ENCODE measurements around the gene MTURN. TPM values are rescaled to one million over a fixed set of nuclear protein-coding genes. Genes with fewer than 3 reads are reported as not detected.

Gene MTURN
- total RNA-seq, 1 donor from 2014 or later = 8.9 TPM

GRCh38 chr7:30159698-30160143 lies 24.9 kb downstream of the MTURN start:
- DNase-seq (ENCODE audit: low read depth in 2 of 2) = peak; percentile 32 to 40

DNA sequence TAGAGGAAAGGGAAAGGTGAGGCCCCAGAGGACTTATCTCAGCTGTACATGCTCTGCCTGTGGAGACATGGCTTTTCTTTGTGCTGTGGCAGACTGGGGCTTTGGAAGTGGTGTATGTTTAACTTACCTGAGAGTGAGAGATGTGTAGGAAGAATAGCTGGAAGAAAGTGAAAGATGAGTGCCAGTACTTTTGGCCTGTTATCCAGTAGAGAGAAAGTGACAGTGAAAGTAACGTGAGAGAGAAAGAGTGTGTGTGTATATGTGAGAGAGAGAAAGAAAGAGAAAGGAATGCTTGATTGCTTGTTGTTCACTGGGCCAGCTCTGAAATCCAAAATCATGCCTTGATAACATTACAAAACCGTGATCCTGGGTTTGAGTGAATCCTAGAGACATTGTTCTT lies 25.5 kb downstream of the MTURN start:
- DNase-seq (ENCODE audit: low read depth in 2 of 2) = no peak

- DNase-seq (ENCODE audit: low read depth in 2 of 2) = no peak
These were observed 27.3 kb downstream of the MTURN start for GRCh38 chr7:30162133-30162532.

DNA sequence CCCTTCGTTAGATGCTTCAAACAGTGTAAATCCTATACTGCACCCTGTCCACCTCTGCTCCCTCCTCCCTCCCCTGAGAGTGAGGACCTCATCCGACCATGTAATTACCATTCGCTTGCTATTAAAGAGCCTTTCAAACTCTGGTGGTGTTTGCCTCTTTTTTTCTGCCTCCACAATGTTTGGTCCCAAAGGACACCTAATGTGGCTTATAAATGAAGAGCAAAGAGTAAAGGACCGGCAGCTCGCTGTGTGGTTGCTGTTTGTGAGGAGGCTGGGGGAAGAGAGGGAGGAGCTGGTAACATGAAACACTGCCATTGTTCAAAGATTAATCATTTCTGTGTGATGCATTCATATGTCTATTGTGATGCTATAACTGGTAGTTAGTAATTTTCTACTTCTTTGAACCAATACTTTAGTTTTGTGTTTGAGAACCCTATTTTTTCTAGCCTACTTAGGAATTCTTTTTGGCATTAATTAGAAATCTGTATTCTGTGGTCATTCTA lies 27.9 kb downstream of the MTURN start:
- peak; percentile 64 to 65 for DNase-seq (ENCODE audit: low read depth in 2 of 2)

GRCh38 chr7:30163231-30163894 lies 28.6 kb downstream of the MTURN start:
- DNase-seq (ENCODE audit: low read depth in 2 of 2) = peak; percentile 48 to 52

- DNase-seq (ENCODE audit: low read depth in 2 of 2) = peak; percentile 68 to 72
These were observed 29.8 kb downstream of the MTURN start for GRCh38 chr7:30164567-30164966.

GRCh38 chr7:30165590-30165989 lies 30.8 kb downstream of the MTURN start:
- DNase-seq (ENCODE audit: low read depth in 2 of 2) = no peak

- DNase-seq (ENCODE audit: low read depth in 2 of 2) = no peak
These were observed 31.5 kb downstream of the MTURN start for GRCh38 chr7:30166155-30166840.

DNA sequence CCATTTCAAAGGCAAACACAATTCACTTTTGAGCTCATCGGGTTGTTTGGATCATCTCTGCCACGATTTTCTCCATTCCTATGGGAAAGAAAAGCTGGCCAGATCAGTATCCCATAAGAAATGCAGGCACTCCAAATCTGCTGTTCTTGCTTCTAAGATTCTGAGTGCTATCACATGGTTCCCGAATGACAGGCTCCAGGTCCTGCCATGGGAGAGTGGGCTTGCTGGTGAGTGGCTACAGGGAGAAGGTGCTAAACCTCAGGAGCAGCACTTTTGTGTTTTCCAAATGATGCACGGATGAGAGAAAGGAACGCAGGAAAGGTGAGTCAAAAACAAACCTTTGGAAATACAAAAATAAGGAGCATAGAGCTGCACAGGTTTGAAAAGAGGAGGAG lies 32.1 kb downstream of the MTURN start:
- DNase-seq (ENCODE audit: low read depth in 2 of 2) = no peak

DNA sequence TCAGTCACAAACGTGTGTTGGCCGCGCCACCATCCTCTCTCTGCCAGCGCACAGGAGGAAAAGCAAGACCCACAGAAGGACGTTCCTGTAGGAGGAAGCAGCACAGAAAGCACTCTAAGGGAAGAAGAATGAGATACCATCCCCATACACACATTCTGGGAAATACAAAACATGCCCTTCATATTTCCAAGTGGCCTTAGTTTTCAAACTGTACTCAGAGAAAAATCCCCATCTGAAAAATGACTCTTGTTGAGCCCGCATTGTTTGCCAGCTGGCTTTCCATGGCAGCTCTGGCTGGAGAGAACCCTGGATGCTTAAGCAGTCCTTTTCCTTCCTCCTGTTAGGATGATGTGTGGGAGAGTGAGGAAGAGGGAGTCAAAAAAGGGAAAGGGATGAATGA lies 33.1 kb downstream of the MTURN start:
- DNase-seq (ENCODE audit: low read depth in 2 of 2) = no peak

DNA sequence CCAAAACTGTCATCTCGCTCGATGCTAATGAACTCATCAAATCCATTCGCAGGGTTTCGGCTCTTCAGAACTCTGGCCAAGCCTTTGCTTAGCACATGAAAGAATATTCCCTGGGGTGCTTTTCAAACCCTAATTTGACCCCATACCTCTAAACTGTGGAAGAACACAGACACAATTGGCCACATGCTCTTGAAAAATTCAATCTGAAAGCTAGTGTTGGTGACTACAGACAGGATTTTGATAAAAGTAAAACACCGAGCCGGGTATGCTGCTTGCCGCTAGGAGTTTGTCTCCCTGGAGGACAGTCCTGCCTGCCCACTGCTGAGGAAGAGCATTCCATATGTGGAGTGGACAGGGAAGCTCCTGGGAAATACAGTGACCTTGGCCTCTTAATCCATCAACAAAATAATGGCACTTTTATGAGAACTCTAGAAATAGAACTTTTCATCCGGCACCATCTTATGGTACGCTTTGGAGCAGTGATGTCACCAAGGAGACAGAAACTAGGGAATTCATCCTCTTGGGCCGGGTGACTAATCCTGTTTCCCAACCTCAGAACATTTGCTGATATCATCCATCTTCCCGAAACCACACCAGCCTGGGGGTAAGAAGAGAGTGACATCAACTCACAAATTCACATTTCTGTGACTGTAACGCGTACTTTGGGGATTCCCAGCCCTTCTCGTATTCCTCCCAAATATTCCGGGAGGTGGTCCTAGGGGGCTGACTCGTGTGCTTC lies 34.2 kb downstream of the MTURN start:
- peak in 1 of 2 donors; percentile 8 for DNase-seq (ENCODE audit: low read depth in 2 of 2)

DNA sequence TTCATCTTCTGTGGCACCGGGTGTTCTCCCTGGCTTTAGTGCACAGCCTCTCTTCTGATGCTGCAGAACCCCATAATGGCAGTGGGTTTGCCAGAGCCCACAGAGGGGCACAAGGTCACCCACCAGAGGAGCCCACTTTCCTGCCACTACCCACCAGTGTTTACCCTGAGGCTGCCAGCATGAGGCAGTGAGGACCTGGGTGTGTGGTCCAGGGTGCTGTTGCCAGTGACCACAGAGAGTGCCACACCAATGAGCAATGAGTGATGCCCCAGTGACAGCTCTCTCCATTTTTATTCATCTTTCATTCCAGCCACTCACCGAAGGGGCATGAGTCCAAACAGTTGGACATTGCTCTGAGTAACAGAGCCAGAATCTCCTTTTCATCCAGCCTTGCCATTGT lies 34.8 kb downstream of the MTURN start:
- DNase-seq (ENCODE audit: low read depth in 2 of 2) = no peak

GRCh38 chr7:30170476-30171205 lies 35.9 kb downstream of the MTURN start:
- DNase-seq (ENCODE audit: low read depth in 2 of 2) = peak in 1 of 2 donors; percentile 51

GRCh38 chr7:30171766-30172447 lies 37.1 kb downstream of the MTURN start:
- no peak for DNase-seq (ENCODE audit: low read depth in 2 of 2)

DNA sequence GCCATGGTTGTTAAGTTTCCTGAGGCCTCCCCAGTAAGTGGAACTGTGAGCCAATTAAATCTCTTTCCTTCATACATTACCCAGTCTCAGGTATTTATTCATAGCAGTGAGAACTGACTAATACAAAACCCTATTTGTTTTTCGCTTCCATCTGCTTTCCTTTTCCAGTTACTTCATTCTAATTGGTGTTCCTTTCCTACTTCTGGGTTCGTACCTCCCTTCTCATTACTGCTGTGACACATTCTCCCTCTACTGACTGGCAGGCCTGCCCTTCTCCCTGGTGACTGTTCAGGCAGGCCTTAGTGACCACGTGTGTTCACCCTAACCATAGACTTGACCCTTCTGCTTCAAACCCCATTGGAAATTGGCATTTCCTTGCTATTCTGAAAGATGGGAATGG lies 37.7 kb downstream of the MTURN start:
- no peak for DNase-seq (ENCODE audit: low read depth in 2 of 2)

GRCh38 chr7:30173058-30173897 lies 38.5 kb downstream of the MTURN start:
- DNase-seq (ENCODE audit: low read depth in 2 of 2) = peak in 1 of 2 donors; percentile 37

GRCh38 chr7:30175180-30175579 lies 40.4 kb downstream of the MTURN start:
- DNase-seq (ENCODE audit: low read depth in 2 of 2) = no peak

DNA sequence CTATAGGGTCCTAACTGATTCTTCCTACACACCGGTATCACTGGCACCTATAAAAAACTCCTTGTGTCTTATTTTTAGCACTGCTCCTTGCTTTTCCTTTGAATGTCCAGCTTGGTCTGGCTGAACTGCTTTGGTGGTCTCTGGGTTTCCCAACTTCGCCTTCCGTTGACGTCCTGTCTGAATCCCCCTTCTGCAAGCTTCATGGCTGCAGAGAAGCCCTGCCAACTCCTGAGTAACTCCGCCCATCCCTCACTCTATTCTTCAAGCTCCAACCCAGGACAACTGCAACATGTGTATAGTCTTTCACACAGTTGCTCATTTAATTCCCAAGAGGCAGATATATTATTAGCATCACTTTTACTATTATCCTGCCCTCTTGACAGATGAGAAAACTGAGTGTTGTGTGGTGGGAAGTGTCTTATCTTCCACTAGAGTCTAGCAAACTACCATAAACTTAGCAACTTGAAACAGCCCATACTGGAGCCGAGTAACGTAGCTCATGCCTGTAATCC lies 40.9 kb downstream of the MTURN start:
- DNase-seq (ENCODE audit: low read depth in 2 of 2) = no peak

- no peak for DNase-seq (ENCODE audit: low read depth in 2 of 2)
These were observed 41.8 kb downstream of the MTURN start for GRCh38 chr7:30176463-30177109.

Measured in lung microvascular endothelial cell (primary cell).